ENCODE measurements around the gene TLL1. TPM values are rescaled to one million over a fixed set of nuclear protein-coding genes. Genes with fewer than 3 reads are reported as not detected.
A peak's percentile ranks its signal among the peaks of the same experiment; 100 is the strongest.

Gene TLL1
- total RNA-seq, 2 experiments from 2014 or later: 0.44 to 3.9 TPM

DNA sequence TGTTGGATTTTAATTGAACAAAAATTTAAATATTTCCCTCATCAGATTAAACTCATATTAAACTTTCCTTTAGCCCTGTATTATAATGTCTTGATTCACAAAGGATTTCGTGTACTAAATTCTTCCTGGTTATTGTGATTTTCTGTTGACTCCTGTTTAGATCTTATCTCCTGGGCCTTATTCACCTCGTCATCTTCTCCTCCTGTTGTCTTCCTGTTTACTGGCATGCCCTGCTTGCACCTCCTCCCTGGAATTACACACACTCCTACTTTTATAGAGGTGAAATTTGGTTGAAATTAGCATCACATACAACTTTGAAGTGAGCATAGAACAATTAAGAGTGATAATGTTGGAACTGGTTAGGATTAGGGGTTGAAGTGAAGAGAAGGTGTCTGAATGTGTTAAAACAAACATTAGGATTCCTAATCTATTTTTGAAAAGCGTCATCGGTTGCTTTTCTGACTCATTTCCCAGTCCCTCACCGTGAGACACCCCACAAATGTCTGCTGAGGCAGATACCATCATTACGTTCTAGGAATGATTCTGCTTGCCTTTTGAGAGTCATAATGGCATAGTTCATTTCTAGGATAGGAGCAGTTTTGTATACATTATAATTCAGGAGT lies 32.5 kb downstream of the TLL1 start:
- no peaks in the 10 kb centered on the region for H3K4me1 ChIP-seq (ENCODE audit: insufficient read depth, low read length, poor library complexity, severe bottlenecking)
- no peak overlapping the region for H3K4me2 ChIP-seq (ENCODE audit: low read length)
- intact Hi-C loops (cut with micrococcal nuclease; ENCODE audit: unreplicated experiment): no loop called here
- no peak for DNase-seq (ENCODE audit: low spot score)
- H2AFZ ChIP-seq (ENCODE audit: low read length): peak overlapping the region; percentile 47
- H3K36me3 ChIP-seq (ENCODE audit: insufficient read depth, low read length): no peaks in the 10 kb centered on the region
- TF ChIP-seq EZH2phosphoT487 (IDR thresholded peaks at IDR 0.05; ENCODE audit: borderline replicate concordance, low read depth, low read length): no peak
- H3K79me2 ChIP-seq (ENCODE audit: insufficient read depth, low read depth, low read length): no peaks in the 10 kb centered on the region
- H4K20me1 ChIP-seq (ENCODE audit: insufficient read depth, low read length): no peaks in the 10 kb centered on the region
- H3K27ac ChIP-seq (ENCODE audit: low read depth, low read length, poor library complexity, severe bottlenecking): no peak overlapping the region
- H3K9me3 ChIP-seq (ENCODE audit: low read length): no peaks in the 10 kb centered on the region
- H3K4me3 ChIP-seq (ENCODE audit: low read depth, low read length, poor library complexity, severe bottlenecking): no peak overlapping the region
- no peaks in the 10 kb centered on the region for H3K9me2 ChIP-seq (ENCODE audit: insufficient read depth, low read length)
- no TSS peak for BruUV-seq (replicated peaks)
- ChIA-PET CTCF (ENCODE audit: unreplicated experiment) (no interaction called here), POLR2A (interaction anchor here (0.9 kb wide), 1 partner anchor 9 kb away, joined by 4 read pairs; no protein-coding TSS in a partner anchor)

DNA sequence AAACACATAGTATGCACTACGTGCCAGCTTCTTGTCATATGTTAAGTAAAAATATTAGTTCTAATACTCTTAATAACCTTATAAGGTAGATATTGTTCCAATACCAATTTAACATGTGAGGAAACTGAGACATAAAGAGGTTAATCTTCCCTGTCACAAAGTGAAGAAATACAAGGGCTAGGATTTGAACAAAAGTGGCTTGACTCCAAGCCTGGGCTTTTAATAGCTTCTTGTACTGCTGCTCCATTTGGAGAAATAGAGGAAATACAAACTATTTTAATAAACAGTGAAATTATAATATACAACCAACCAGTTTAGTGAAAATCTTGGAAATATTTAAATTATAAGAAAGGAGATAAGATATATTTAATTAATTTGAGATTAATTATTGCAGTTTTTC lies 33.2 kb downstream of the TLL1 start:
- H3K9me2 ChIP-seq (ENCODE audit: insufficient read depth, low read length): no peaks in the 10 kb centered on the region
- intact Hi-C loops (cut with micrococcal nuclease; ENCODE audit: unreplicated experiment): no loop called here
- TF ChIP-seq, protein P1, sequence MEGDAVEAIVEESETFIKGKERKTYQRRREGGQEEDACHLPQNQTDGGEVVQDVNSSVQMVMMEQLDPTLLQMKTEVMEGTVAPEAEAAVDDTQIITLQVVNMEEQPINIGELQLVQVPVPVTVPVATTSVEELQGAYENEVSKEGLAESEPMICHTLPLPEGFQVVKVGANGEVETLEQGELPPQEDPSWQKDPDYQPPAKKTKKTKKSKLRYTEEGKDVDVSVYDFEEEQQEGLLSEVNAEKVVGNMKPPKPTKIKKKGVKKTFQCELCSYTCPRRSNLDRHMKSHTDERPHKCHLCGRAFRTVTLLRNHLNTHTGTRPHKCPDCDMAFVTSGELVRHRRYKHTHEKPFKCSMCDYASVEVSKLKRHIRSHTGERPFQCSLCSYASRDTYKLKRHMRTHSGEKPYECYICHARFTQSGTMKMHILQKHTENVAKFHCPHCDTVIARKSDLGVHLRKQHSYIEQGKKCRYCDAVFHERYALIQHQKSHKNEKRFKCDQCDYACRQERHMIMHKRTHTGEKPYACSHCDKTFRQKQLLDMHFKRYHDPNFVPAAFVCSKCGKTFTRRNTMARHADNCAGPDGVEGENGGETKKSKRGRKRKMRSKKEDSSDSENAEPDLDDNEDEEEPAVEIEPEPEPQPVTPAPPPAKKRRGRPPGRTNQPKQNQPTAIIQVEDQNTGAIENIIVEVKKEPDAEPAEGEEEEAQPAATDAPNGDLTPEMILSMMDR (conservative IDR thresholded peaks at IDR 0.05; ENCODE audit: low read length): no peak
- no peak for TF ChIP-seq EZH2phosphoT487 (IDR thresholded peaks at IDR 0.05; ENCODE audit: borderline replicate concordance, low read depth, low read length)
- no peaks in the 10 kb centered on the region for H4K20me1 ChIP-seq (ENCODE audit: insufficient read depth, low read length)
- DNase-seq (ENCODE audit: low spot score): no peak
- no peaks in the 10 kb centered on the region for H3K36me3 ChIP-seq (ENCODE audit: insufficient read depth, low read length)
- no peaks in the 10 kb centered on the region for H3K79me2 ChIP-seq (ENCODE audit: insufficient read depth, low read depth, low read length)
- H3K4me2 ChIP-seq (ENCODE audit: low read length): no peak overlapping the region
- H3K9me3 ChIP-seq (ENCODE audit: low read length): no peaks in the 10 kb centered on the region
- BruUV-seq (replicated peaks): no TSS peak
- H3K4me1 ChIP-seq (ENCODE audit: insufficient read depth, low read length, poor library complexity, severe bottlenecking): no peaks in the 10 kb centered on the region
- no peak overlapping the region for H3K27ac ChIP-seq (ENCODE audit: low read depth, low read length, poor library complexity, severe bottlenecking)
- no peak overlapping the region for H3K4me3 ChIP-seq (ENCODE audit: low read depth, low read length, poor library complexity, severe bottlenecking)
- ChIA-PET CTCF (ENCODE audit: unreplicated experiment) (no interaction called here), POLR2A (interaction anchor here (0.6 to 0.9 kb wide), 3 partner anchors 9 to 30 kb away, joined by 3 to 5 read pairs (median 4); no protein-coding TSS in a partner anchor)
- H2AFZ ChIP-seq (ENCODE audit: low read length): no peak overlapping the region

DNA sequence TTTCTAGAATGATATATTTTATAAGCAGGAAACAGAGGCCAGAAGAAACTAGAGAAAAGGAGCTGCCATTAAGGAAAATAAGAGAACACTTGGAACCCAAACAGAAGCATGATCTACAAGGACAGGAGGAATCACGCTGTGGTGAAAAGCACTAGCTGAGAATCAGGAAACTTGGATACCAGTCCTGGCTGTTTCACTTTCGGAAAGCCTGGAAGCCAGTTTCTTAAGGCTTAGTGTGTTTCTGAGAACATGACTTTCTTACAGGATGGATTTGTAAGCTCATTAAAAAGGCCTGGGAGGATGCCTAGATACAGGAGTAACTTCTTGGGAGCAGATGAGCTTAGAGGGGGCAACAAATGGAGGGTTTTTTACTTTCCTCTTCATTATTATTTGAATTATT lies 36.9 kb downstream of the TLL1 start:
- Histone ChIP-seq H2AFZ (ENCODE audit: low read length) (no peak overlapping the region), H3K4me2 (ENCODE audit: low read length) (no peak overlapping the region), H3K4me1 (ENCODE audit: insufficient read depth, low read length, poor library complexity, severe bottlenecking) (no peaks in the 10 kb centered on the region), H3K36me3 (ENCODE audit: insufficient read depth, low read length) (no peaks in the 10 kb centered on the region), H4K20me1 (ENCODE audit: insufficient read depth, low read length) (no peaks in the 10 kb centered on the region), H3K9me2 (ENCODE audit: insufficient read depth, low read length) (no peaks in the 10 kb centered on the region), H3K4me3 (ENCODE audit: low read depth, low read length, poor library complexity, severe bottlenecking) (no peak overlapping the region), H3K79me2 (ENCODE audit: insufficient read depth, low read depth, low read length) (no peaks in the 10 kb centered on the region), H3K27ac (ENCODE audit: low read depth, low read length, poor library complexity, severe bottlenecking) (no peak overlapping the region), H3K9me3 (ENCODE audit: low read length) (no peaks in the 10 kb centered on the region)
- POLR2A ChIA-PET: interaction anchor here (1.0 to 1.2 kb wide), 2 partner anchors 11 to 12 kb away, joined by 4 read pairs; no protein-coding TSS in a partner anchor
- CTCF ChIA-PET (ENCODE audit: unreplicated experiment): no interaction called here
- no peak for DNase-seq (ENCODE audit: low spot score)
- no peak for TF ChIP-seq EZH2phosphoT487 (IDR thresholded peaks at IDR 0.05; ENCODE audit: borderline replicate concordance, low read depth, low read length)
- TF ChIP-seq, protein P1 (conservative IDR thresholded peaks at IDR 0.05; ENCODE audit: low read length): no peak
- BruUV-seq (replicated peaks): no TSS peak
- intact Hi-C loops (cut with micrococcal nuclease; ENCODE audit: unreplicated experiment): no loop called here
